NCI-H187 treated with DMSO at 0.1 percent for 48 hours (cell line): ENCODE results near the gene POLR1H.
A peak's percentile ranks its signal among the peaks of the same experiment; 100 is the strongest.

ENCODE experiments used
- DNase-seq: peaks from one replicate; lab custom pipeline; 2025; lab: John Stamatoyannopoulos, UW

The POLR1H gene

DNA sequence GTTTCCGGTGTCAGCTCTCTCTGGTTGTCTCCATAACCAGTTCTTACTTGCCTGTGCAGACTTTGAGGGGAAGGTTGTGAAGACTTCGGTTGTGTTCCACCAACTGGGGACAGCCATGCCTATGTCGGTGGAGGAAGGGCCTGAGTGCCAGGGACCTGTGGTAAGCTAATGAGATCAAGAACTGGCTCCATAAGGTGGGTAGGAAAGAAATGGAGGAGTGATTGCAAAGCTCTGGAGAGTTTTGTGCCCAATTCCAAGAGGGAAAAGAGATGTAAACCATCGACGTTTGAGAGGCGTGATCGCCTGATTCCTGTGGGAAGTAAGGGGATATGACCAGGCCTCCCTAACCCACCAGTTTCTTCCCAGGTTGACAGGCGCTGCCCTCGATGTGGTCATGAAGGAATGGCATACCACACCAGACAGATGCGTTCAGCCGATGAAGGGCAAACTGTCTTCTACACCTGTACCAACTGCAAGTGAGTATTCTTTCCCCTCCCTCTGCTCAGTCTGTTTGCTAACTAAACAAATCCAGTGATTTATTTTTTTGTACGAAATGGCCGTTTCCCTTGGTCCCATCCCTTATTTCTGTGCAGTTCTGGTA, 893 bp downstream of the POLR1H start:
- no peak for DNase-seq

DNA sequence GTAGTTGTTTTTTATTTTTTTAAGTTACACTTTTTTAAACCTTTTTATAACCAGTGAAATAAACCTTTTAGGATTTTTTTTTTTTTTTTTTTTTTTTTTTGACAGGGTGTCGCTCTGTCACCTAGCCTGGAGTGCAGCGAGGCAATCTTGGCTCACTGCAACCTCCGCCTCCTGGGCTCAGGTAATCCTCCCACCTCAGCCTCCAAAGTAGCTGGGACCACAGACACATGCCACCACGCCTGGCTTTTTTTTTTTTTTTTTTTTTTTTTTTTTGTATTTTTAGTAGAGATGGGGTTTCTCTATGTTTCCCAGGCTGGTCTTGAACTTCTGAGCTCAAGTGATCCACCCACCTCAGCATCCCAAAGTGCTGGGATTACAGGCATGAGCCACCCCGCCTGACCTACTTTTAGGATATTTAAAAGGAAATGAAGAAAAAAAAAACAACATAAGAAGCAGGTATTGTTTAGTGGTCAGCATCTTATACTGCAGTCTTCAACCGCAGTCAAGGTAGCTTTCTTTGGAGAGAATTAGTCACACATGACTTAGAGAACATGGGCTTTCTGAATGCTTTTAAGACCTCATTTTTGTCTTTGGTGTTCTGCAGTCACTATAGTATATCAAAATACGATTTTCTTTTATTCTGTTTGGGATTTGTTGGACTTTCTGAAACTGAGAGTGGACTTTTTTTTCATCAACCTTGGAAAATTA, 1.6 kb downstream of the POLR1H start:
- DNase-seq, result no peak

DNA sequence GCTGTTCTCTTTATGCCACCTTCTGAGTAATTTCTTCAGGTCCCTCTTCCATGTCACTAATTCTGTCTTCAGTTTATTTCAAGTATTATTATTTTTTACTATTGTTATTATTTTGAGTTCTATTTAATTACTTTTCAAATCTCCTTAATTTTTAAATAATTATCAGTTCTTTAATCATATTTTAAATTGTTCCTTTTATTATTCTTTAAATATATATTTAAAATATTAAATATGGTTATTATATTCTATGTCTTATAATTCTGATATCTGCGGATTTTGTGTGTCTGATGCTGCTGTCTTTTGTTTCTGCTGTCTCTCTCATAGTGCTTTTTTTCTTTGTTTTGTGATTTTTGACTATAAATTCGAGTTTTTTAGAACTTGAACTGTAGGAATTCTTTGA, 2.2 kb downstream of the POLR1H start:
- no peak for DNase-seq

DNA sequence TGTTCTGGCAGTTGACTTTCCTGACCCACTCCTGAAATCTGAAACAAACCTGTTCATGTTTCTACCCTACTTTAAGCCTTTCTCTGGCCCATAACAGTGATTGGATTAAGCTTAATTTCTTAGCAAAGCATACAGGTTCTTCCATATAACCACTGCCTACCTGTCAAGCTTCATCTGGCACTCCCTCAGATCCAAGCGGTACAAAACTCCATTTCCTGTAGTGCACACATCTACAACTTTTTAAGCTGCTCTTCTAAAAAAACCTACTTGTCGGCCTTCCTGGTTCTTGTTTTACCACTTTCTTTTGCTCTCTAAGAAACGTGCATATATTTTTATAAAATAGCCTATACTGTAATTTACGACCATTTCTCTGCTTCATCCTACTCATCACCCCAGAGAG, 5.0 kb downstream of the POLR1H start:
- no peak for DNase-seq

DNA sequence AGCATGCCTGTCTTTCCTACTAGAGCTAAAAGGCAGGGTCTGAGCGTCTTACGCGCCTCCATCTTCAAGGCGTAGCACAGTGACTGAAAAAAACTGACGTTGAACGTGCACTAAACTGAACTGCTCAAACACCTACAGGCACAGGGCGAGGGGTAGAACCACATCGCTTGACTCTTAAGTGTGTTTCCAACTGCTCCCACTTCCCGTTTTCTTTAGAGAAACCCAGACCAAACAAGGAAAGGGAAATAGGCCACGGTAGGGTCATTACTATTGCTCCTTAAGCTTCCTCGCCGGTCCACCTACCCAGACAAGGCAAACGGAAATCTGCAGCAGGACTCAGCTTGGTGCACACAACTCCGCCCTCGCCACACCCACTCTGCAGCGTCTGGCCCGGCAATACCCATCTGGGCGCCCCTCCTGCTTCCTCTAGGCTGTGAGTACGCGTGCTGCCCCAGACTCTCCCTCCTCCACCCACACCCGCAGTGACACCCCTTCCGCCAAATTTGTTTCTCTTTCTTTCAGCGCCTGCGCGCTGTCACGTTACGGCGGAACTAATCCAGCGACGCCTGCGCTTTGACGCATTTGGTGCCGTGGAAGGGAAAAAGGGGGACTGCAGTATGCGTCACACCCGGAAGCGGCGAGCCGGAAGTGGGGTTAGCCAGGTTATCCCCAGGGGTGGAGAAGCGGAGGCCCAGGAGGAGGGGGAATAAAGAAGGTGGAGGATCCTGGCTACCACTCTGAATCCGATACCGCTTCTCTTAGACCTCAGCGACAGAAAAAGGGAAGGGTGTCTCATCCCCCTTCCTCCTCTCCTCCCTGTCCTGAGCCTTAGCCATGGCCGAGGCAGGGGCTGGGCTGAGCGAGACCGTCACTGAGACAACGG, 5.8 kb downstream of the POLR1H start, which contains the start of gene PPP1R11:
Gene PPP1R11, plus strand, starts transcription at position 622 of the 883 bp plus-strand sequence. Its CDS starts 213 bp downstream, at position 835.
- DNase-seq, result peak; percentile 87

DNA sequence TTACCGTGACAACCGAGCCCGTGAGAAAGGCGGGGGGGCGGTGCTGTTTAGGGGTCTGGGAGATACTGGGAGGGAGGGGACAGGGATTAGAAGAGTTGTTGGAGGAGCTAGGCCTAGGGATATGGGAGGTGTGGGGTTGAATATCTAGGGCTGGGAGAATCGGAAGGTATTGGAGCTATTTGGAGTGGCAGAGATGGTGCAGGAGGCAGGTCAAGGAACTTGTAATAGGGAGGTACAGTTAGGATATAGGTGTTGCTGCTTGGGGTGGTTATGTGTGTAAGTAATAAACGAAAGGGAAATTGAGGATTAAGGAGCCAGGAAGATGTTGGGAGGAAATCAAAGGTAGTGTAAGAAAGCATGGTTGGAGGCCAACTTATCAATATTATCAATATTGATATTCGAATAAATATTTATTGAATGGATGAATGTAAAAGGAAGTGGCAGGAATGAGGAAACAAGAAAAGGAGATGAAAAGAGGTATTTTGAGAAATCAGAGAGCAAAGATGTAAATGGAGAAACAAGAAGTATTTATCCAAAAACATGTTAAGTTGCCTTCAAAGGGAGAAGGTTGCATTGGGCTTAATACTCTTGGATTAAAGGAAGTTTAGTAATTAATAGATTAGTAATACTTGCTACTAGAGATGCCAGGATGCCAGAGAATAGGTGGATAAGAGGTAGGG, 6.5 kb downstream of the POLR1H start:
- DNase-seq, result no peak

DNA sequence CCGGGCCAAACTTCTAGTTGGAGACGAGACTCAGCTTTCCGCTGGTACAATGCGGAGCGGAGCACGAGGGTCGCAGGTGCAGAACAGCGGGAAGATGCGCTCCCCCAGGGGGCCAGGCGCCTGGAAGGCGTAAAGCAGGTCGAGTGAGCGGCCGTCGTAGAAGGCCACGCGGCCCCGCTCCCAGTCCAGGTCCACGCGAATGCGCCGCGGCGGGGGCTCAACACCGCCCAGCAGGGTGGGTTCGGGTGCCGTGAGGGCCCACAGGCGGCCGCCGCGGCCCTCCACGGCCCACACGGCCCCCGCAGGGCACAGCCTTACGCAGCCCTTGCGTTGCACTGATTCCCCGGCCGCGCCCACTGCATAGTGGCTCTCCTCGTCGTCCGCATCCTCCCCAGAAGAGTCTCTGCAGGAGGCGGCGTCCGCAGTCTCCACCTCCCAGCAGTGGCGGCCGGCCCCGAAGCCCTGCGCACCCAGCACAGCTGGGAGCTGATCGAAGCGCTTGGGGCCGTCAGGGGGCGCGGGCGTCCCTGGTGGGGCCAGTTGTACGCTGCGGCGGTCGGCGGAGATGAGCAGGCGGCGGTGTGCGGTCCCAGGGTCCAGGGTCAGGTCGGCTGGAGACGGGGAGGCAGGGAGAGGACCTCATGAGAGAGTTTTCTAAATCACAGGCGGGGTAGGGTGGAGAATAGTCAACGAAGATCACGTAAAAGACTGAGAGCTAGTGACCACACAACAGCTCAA, 10.2 kb downstream of the POLR1H start:
- no peak for DNase-seq

DNA sequence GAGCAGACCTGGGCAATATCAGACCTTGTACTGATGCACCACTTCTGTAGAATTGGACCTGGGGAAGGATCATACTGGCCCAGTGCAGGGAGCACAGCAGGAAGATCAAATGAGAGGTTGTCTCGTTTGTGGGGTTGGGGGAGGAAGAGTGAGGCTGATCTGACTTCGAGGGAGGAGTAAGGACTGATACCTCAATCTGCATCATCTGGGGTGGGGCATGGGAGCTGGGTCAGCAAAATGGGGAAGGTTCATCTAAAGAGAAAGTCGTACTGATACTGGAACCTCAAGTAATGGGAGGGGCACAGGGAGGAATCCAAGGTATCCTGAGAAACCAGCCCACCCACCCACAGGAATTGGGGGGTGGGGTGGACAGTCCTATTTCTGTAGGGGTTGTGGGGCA, 10.8 kb downstream of the POLR1H start:
- no peak for DNase-seq

DNA sequence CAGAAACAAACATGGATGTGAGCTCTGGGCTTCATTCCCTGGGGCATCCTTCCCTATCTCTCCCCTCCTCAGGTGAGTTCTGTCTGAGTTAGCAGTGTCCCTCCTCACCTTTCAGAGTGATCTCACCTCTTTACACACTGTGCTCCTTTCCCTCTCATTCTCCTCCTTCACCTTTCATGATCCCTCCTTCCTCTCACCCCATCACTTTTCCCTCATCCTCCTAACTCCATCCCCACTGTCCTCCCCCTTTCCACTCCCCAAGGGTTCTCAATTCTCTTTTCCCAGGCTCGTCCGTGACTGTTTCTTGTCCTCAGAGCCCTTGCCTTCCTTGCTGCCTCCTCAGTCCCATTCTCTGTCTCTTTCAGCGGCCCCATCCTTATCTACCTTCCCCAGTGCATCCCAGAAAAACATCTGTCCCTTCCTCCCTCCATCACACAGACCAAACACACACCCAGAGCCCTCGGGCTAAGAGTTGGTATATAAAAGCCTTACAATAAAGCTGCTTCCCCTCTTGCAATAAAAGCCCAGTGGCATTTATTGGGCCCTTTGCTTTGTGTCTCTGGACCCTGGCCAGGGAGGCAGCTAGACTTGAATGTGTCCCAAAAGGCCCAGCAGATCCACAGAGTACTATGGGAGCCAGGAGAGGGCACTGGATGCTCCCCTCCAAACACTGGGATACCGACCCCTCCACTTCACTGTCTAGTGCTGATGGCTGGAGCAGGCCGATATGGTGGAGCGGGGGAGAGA, 12.6 kb downstream of the POLR1H start:
- DNase-seq, result no peak

DNA sequence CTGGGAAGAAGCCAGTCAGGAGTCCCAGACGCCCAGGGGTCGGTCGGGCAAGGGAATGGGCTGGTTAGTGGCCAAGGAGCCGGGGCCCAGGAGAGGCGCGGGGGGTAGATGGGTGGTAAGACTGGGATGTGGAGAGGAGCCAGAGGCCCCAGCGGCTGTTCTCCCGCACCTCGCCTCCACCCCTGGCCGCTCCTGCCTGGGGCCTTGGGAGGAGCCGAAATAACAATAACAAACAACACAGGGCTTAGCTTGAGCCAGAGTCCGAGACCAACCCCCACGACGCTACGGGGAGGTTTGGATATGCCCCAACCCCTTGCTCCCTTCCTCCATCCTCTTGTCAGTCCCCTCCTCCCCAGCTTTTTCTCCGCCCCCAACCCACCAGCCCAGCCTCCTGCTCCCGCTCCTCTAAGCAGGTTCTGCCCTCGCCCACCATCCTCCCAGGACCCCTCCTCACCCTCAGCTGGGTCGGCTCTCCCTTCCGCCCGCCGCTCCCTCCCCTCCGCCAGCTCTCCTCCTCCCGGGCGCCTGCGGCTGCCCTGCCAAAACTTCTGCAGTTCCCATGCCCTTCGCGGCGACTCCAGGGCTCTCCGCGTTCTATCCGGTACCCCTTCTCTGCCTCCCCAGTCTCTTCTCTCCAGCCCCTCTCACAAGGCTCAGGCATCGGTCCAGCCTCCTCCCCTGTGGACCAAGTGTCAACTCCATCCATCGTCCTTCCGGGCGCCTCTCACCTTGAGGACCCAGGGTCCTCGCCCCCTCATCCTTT, 13.4 kb downstream of the POLR1H start:
- DNase-seq, result no peak

DNA sequence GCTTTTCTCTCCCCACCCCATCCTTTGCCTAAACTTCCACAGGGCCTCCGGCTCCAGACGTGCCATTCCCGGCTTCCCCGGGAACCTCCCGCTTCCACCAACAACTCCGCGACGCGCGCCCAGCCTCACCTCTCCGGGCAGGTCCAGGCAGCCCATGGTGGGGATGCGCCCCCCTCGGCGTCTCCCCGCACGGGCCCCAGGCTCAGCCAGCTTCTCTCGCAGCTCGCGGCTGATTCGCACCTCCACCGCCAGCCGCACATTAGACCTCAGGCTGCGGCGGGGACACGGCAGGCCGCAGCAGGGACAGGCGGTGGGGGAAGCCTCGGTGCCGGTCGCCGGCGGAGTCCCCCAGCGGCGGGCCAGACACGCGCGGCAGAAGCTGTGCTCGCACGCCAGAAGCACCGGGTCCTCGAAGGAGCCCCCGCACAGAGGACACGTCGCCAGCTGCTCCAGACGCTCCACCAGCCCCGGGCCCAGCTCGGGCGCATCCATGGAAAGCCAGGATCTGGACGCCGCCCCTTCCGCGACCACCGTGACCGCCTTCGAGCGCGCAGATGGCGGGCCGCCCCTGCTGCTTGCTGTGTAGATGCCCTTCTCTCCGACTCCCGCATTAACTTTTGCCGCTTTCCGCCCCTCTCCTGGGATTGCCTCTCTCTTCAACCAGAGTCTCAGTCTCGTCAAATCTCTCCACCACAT, 14.2 kb downstream of the POLR1H start, which contains the start of gene RNF39:
Gene RNF39, minus strand, starts transcription at position 676 of the 696 bp plus-strand sequence. Its CDS starts 184 bp downstream, at position 492.
- DNase-seq, result no peak

DNA sequence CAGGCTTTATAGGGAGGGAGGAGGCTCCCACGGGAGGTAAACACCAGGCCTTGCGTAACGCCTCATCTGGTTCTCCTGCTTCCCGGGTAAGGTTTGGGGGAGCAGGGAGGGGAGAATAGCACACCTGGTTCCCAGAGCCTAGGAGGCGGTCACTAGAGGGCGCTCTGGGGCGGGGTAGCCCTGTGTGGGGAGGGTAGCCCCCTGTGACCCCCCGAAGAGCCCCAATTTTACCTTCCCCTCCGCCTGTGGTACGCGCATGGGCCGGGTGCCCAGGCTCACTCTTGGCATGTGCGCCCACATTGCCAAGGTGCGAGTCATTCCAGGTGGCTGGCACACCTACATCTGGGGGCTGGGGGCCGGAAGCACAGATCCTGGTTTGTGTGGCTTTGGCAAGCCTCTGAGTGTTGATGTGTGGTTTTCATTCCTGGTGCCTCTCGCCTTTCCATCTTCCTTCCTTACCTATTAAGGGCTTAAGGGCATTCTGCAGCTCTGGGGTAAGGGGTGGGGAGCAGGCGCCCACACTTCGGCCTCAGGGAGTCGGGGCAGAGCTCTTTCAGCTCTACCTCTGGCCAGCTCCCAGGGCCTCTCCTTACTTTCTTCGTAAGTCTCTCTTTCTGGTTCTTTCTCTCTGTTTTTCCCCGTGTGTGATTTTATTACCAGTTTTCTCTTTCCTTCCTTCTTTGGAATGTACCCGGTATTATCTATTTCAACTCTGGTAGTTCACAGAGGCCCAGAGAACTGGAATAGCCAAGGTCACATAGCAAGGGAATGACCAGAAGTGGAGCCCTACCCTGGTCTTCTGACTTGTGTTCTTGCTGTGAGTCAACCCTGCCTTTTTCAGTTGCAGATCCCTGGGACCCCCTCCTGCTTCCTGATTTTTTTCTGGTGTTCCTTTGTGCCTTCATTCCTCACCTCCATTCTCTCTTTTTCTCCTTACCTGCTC, 15.0 kb downstream of the POLR1H start:
- no peak for DNase-seq

DNA sequence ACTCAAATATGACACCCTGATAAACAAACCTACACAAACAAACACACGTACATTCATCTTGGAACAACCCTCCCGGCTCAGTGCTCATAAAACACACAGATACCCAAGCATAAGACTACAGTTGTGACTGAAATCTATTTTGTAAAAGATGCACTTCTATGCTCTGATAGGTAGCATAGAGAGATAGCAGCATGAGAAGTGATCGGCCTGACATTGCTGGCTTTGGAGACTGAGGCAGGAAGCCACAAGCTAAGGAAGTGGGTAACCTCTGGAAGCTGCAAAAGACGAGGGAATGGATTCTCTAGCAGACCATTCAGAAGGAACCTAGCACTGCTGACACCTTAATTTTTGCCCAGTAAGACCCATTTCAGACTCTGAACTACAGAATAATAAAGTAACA, 16.2 kb downstream of the POLR1H start:
- no peak for DNase-seq

DNA sequence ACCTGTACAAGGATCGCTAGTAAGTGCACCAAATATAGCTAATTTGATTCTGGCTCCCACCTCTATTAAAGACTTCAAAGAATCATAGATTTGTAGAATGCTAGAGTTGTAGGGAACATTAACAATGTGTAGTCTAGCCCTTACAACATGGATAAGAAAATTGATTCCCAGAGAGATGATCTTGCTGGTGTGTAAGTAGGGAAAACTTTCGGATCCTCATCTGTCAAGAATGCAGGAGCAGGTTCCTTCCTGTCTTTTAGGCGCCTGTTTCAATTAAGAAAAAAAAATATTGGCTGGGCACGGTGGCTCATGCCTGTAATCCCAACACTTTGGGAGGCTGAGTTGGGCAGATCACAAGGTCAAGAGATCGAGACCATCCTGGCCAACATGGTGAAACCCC, 26.8 kb downstream of the POLR1H start:
- no peak for DNase-seq

DNA sequence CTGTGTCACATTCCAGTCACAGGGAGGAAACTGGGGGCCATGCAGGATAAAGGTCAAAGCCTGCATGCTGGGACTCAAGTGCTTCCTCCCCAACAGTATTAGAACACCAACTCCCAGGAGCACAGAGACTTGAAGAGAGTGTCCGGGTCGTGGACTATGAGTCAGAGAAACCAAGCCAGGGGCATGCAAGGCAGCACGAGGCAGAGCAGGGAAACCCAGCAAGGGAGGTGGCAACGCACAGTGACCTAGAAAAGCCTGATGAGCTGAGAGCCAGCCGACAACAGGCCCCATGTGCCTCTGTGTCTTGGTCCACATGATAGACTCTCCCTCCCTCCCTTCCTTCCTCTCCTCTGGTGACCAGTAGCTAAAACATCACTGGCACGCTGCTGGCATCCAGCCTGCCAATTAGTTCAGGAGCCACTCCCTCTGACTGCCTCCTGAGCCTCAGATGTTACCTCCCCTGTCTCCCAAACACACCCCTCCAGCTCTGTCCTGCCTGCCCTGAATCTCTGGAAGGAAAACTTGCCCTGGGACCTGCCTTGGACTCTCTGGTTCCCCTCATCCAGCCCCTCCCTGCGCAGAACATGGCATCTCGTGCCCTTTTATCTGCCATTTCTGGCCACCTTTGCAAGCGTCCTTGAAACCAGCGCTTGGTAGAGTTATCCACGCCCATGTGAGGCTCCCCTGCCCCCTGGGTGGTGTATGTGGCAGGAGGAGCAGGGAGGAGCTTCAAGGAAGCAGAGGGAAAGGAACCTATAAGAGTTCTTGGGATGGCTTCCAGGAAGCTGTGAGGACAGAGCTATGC, 30.7 kb downstream of the POLR1H start:
- DNase-seq, result no peak

DNA sequence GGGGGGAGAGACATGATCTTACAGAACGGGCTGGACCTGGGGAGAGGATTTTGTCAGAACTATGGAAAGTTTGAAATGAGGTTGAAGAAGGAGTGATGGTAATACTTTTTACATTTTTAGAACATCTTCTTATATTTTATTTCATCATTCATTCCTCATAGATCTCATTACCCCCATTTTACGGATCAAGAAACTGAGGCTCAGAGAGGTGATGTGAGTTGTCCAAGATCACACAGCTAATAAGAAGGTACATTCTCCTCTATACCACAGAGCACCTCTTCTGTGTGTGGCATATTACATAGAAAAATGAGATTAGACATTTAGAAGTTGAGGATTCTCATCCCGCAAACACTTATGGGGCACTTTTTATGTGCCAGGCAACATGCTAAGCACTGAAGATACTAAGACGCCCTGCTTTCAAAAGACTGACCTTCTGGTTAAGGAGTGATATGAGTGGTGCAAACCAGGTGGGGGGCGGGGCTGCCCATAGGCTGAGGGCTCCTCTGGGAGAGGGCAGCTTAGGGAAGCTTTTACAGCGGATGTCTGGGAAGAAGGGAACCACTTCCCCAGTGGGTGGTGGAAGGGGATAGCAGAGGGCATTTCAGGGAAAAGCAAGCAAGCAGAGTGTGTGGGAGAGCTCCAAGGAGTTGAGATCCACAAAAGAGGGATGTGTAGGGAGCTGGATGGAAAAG, 31.9 kb downstream of the POLR1H start:
- no peak for DNase-seq
